Neuronal stem cell (in vitro differentiated cells): ENCODE data around the gene NIPA2.
A peak's percentile ranks its signal among the peaks of the same experiment; 100 is the strongest.

Source experiments
- DNase-seq: peaks from one replicate; pipeline ENCODE4 v3.0.0-alpha.2; 2013; ENCODE audit warnings: low spot score
- H2AFZ ChIP-seq: one replicate; pipeline ENCODE4 v1.6.1; 2013; ENCODE audit warnings: mild to moderate bottlenecking, low read length, inconsistent platforms
- H2AK5ac ChIP-seq: 2 replicates; pipeline ENCODE4 v1.6.1; 2013; ENCODE audit warnings: low read depth, mild to moderate bottlenecking, inconsistent platforms, low read length, moderate library complexity, mixed read lengths
- H2BK120ac ChIP-seq: 2 replicates; pipeline ENCODE4 v1.6.1; 2013; ENCODE audit warnings: low read depth, mild to moderate bottlenecking, inconsistent platforms, low read length, moderate library complexity, mixed read lengths
- H2BK12ac ChIP-seq: one replicate; pipeline ENCODE4 v1.6.1; 2013; ENCODE audit warnings: low read length, inconsistent platforms
- H2BK15ac ChIP-seq: 2 replicates; pipeline ENCODE4 v1.6.1; 2013; ENCODE audit warnings: mild to moderate bottlenecking, low read length, inconsistent platforms, mixed read lengths
- H2BK5ac ChIP-seq: one replicate; pipeline ENCODE4 v1.6.1; 2013; ENCODE audit warnings: inconsistent platforms, mild to moderate bottlenecking, low read length, moderate library complexity
- H3K14ac ChIP-seq: one replicate; pipeline ENCODE4 v1.6.1; 2013; ENCODE audit warnings: low read length, inconsistent platforms
- H3K18ac ChIP-seq: 2 replicates; pipeline ENCODE4 v1.6.1; 2013; ENCODE audit warnings: low read length, inconsistent platforms
- H3K23ac ChIP-seq: 2 replicates; pipeline ENCODE4 v1.6.1; 2013; ENCODE audit warnings: low read depth, mild to moderate bottlenecking, mixed read lengths, low read length, inconsistent platforms; ENCODE audit not compliant: poor library complexity
- H3K27ac ChIP-seq: replicated peaks from 3 replicates; pipeline ENCODE4 v1.5.1; 2013; ENCODE audit warnings: low read length, inconsistent platforms
- H3K27me3 ChIP-seq, 3 experiments: 2 replicates each; pipeline ENCODE4 v1.6.1; 2013; ENCODE audit warnings: low read length in 3 of 3, mild to moderate bottlenecking in 2 of 3, inconsistent platforms in 1 of 3, low read depth in 1 of 3, mixed read lengths in 1 of 3, moderate library complexity in 1 of 3; ENCODE audit not compliant: control insufficient read depth in 3 of 3, insufficient read depth in 3 of 3
- H3K36me3 ChIP-seq, 2 donors: replicated peaks in 1 of 2; 2 replicates each; pipeline ENCODE4 v1.6.1; 2013; ENCODE audit warnings: low read length in 2 of 2; ENCODE audit not compliant: control insufficient read depth in 2 of 2, insufficient read depth in 2 of 2
- H3K4ac ChIP-seq: 2 replicates; pipeline ENCODE4 v1.6.1; 2013; ENCODE audit warnings: inconsistent platforms, mild to moderate bottlenecking, low read length, moderate library complexity
- H3K4me1 ChIP-seq, 2 donors: 1 replicate in 1 of 2; 2 replicates in 1 of 2; pipeline ENCODE4 v1.6.1; 2013; ENCODE audit warnings: low read length in 2 of 2, low read depth in 1 of 2; ENCODE audit not compliant: control insufficient read depth in 2 of 2, insufficient read depth in 1 of 2
- H3K4me2 ChIP-seq: one replicate; pipeline ENCODE4 v1.6.1; 2013; ENCODE audit warnings: mild to moderate bottlenecking, low read length, inconsistent platforms; ENCODE audit not compliant: insufficient read depth, poor library complexity, severe bottlenecking
- H3K4me3 ChIP-seq, 2 donors: 2 replicates each; pipeline ENCODE4 v1.5.1; 2013; ENCODE audit warnings: low read length in 2 of 2, mild to moderate bottlenecking in 2 of 2, inconsistent platforms in 1 of 2, moderate library complexity in 1 of 2
- H3K79me1 ChIP-seq: one replicate; pipeline ENCODE4 v1.6.1; 2013; ENCODE audit warnings: low read depth, mild to moderate bottlenecking, inconsistent platforms, low read length, moderate library complexity
- H3K9ac ChIP-seq: one replicate; pipeline ENCODE4 v1.6.1; 2013; ENCODE audit warnings: mild to moderate bottlenecking, low read depth, low read length, inconsistent platforms; ENCODE audit not compliant: poor library complexity
- H3K9me3 ChIP-seq, 2 donors: replicated peaks in 1 of 2; 2 replicates each; pipeline versions ENCODE3 to v1.6.1; 2013; ENCODE audit warnings: low read length in 2 of 2, mild to moderate bottlenecking in 2 of 2, inconsistent platforms in 1 of 2, low read depth in 1 of 2, mixed read lengths in 1 of 2, moderate library complexity in 1 of 2; ENCODE audit not compliant: control insufficient read depth in 2 of 2, insufficient read depth in 1 of 2
- H4K8ac ChIP-seq: one replicate; pipeline ENCODE4 v1.6.1; 2013; ENCODE audit warnings: low read depth, mild to moderate bottlenecking, inconsistent platforms, low read length, moderate library complexity
- H4K91ac ChIP-seq: one replicate; pipeline ENCODE4 v1.6.1; 2013; ENCODE audit warnings: low read length, low read depth, mild to moderate bottlenecking, inconsistent platforms; ENCODE audit not compliant: poor library complexity
- WGBS, 2 donors: extraction: QIAGEN DNeasy Blood & Tissue Kit; methylation state at CpG; one replicate each; pipeline ENCODE4 v1.1.7; 2013; ENCODE audit warnings: missing lambda C conversion rate in 2 of 2, mixed read lengths in 1 of 2; ENCODE audit not compliant: insufficient read length in 2 of 2, insufficient replicate concordance in 1 of 2; ENCODE audit errors: extremely low coverage in 2 of 2; 5-methylcytosine and 5-hydroxymethylcytosine counted together

The NIPA2 gene

DNA sequence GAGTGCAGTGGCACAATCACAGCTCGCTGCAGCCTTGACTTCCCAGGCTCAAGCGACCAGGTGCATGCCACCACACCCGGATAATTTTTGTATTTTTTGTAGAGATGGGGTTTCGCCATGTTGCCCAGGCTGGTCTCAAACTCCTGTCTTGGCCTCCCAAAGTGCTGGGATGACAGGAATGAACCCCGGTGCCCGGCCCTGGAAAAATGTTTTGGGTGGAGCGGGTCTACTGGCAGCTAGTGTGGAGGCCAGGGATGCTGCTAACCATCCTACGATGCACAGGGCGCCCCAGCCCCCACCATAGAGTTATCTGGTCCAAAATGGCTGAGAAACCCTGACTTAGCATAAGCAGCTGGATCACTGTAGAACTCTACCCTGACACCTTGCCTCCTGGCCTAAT is 35.4 kb downstream of the NIPA2 start:
- no peak overlapping the region for H4K91ac ChIP-seq
- H3K14ac ChIP-seq: no peak overlapping the region
- H3K18ac ChIP-seq: no peak overlapping the region
- no peak overlapping the region for H3K23ac ChIP-seq
- H2BK5ac ChIP-seq: no peak overlapping the region
- H3K4me2 ChIP-seq: no peak overlapping the region
- no peak overlapping the region for H2BK120ac ChIP-seq
- H3K9ac ChIP-seq: no peak overlapping the region
- no peak for DNase-seq
- peaks cover 0 to 7% of the 10 kb centered on the region in 2 donors for H3K4me1 ChIP-seq
- no peak overlapping the region for H3K4ac ChIP-seq
- no CpG with 5 or more reads among the region's 9 CpGs for WGBS, 2 donors
- no peak overlapping the region for H4K8ac ChIP-seq
- no peak overlapping the region for H2BK15ac ChIP-seq
- H3K4me3 ChIP-seq: no peak overlapping the region
- no peak overlapping the region for H2AK5ac ChIP-seq
- H3K9me3 ChIP-seq: peaks cover 0 to 7% of the 10 kb centered on the region in 2 donors
- H2AFZ ChIP-seq: no peak overlapping the region
- H3K27me3 ChIP-seq: no peaks in the 10 kb centered on the region
- H2BK12ac ChIP-seq: no peak overlapping the region
- no peak overlapping the region for H3K27ac ChIP-seq
- peaks cover 48 to 97% of the 10 kb centered on the region in 2 donors for H3K36me3 ChIP-seq
- peaks cover 6% of the 10 kb centered on the region for H3K79me1 ChIP-seq

DNA sequence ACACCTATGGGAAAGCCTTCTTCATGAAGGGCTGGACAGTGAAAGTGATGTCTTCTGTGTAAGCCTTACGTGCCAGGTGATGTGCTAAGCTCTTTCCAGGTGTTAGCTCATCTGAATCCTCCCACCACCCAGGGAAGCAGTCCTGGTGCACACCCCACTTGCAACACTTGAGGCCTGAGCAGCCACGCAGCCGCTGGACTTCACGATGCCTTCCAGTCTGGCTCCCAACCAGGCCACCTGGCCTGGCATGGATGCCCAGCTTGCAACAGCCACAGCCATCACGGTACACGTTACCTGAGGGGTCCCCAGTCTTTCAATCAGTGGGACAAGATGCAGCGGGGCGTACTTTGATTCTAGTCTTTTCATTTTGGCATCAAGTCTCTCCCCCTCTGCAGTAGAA is 35.8 kb downstream of the NIPA2 start:
- Histone ChIP-seq H2BK15ac (no peak overlapping the region), H3K9me3 (peaks cover 0 to 7% of the 10 kb centered on the region in 2 donors), H2BK5ac (no peak overlapping the region), H2BK120ac (no peak overlapping the region), H3K27me3 (no peaks in the 10 kb centered on the region), H2AFZ (no peak overlapping the region), H3K4me2 (no peak overlapping the region), H3K4me3 (no peak overlapping the region), H3K36me3 (peaks cover 47 to 96% of the 10 kb centered on the region in 2 donors), H3K9ac (no peak overlapping the region), H3K79me1 (peaks cover 6% of the 10 kb centered on the region), H3K23ac (peak overlapping the region; percentile 37), H3K4me1 (peaks cover 0 to 7% of the 10 kb centered on the region in 2 donors), H2BK12ac (no peak overlapping the region), H3K14ac (no peak overlapping the region), H3K27ac (no peak overlapping the region), H4K91ac (no peak overlapping the region), H3K18ac (no peak overlapping the region), H4K8ac (no peak overlapping the region), H2AK5ac (no peak overlapping the region), H3K4ac (no peak overlapping the region)
- WGBS, 2 donors: no CpG with 5 or more reads among the region's 8 CpGs
- no peak for DNase-seq

DNA sequence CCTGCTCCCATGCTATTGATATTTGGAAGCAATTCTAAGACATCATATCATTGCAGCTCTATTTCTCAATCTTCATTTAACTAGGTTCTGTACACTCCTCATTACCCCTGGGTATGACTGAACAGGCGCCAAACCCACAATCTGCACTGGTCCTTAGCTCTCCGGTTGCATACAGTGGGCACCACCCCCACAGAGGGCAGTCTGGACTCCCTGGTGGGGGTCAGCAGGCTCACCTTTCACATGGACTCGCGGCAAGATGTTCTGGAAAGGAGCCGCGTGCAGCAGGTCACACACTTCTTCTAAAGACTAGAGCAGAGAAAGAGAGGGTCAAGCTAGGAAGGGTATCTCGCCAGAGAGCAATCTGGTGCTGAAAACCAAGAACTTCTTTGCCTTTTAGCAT is 36.5 kb downstream of the NIPA2 start:
- no peak for DNase-seq
- no peak overlapping the region for H2BK15ac ChIP-seq
- no peak overlapping the region for H3K4me3 ChIP-seq
- H3K36me3 ChIP-seq: peaks cover 46 to 94% of the 10 kb centered on the region in 2 donors
- H3K14ac ChIP-seq: no peak overlapping the region
- peaks cover 6% of the 10 kb centered on the region for H3K79me1 ChIP-seq
- no peak overlapping the region for H3K4ac ChIP-seq
- no peak overlapping the region for H3K27ac ChIP-seq
- no peak overlapping the region for H2AFZ ChIP-seq
- H2BK12ac ChIP-seq: no peak overlapping the region
- H4K8ac ChIP-seq: no peak overlapping the region
- no peak overlapping the region for H3K9ac ChIP-seq
- no peak overlapping the region for H2BK120ac ChIP-seq
- no peak overlapping the region for H3K23ac ChIP-seq
- no peak overlapping the region for H4K91ac ChIP-seq
- H3K27me3 ChIP-seq: no peaks in the 10 kb centered on the region
- H2BK5ac ChIP-seq: no peak overlapping the region
- no peak overlapping the region for H2AK5ac ChIP-seq
- peaks cover 0 to 7% of the 10 kb centered on the region in 2 donors for H3K4me1 ChIP-seq
- peaks cover 0 to 7% of the 10 kb centered on the region in 2 donors for H3K9me3 ChIP-seq
- H3K18ac ChIP-seq: no peak overlapping the region
- H3K4me2 ChIP-seq: no peak overlapping the region
- no CpG with 5 or more reads among the region's 7 CpGs for WGBS, 2 donors

DNA sequence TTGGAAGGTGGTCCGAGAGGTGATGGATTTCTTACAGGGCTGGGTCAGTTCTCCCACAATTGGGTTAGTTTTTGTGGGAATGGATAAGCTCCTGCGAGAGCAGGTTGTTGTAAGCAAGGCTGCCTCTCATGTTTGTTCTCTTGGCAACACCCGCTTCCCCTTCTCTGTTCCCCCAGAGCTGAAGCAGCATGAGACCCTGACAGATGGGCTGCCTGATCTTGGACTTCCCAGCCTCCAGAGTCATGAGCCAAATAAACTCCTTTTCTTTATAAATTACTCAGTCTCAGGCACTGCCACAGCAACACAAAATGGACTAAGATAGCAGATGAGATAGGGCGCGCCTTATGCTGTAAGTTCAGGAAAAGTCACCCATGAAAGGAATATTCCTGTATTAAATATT is 38.7 kb downstream of the NIPA2 start:
- Histone ChIP-seq H2BK15ac (no peak overlapping the region), H3K9ac (no peak overlapping the region), H2BK5ac (no peak overlapping the region), H3K79me1 (peaks cover 9% of the 10 kb centered on the region), H3K4me1 (peaks cover 0 to 7% of the 10 kb centered on the region in 2 donors), H3K14ac (no peak overlapping the region), H3K4me3 (no peak overlapping the region), H4K8ac (no peak overlapping the region), H2AFZ (no peak overlapping the region), H3K23ac (no peak overlapping the region), H2BK120ac (no peak overlapping the region), H3K36me3 (peaks cover 53 to 94% of the 10 kb centered on the region in 2 donors), H2BK12ac (no peak overlapping the region), H3K27me3 (no peaks in the 10 kb centered on the region), H2AK5ac (no peak overlapping the region), H3K27ac (no peak overlapping the region), H3K4ac (no peak overlapping the region), H3K9me3 (peaks cover 0 to 7% of the 10 kb centered on the region in 2 donors), H4K91ac (no peak overlapping the region), H3K18ac (no peak overlapping the region), H3K4me2 (no peak overlapping the region)
- no CpG with 5 or more reads among the region's 5 CpGs for WGBS, 2 donors
- DNase-seq: no peak
